Adrenal gland (tissue), 12 donors: Measurements from ENCODE around the gene DIS3L. TPM values are rescaled to one million over a fixed set of nuclear protein-coding genes. Genes with fewer than 3 reads are reported as not detected.
"Not testable (repeated sequence)": the region's sequence is repeated elsewhere in the genome, so short reads cannot be mapped to it uniquely, and the experiment has no call there.

Experiments
- DNase-seq, 7 donors: peaks; one replicate each; pipeline ENCODE4 v3.0.0-alpha.2; 2019 to 2020
- H3K27ac ChIP-seq, 5 donors: fragments of 200-600 bp; sonication (generic) in 4 of 5; 1 replicate in 3 of 5; 2 replicates in 2 of 5; pipeline versions ENCODE4 v1.5.1 to v1.8.0; 2016 to 2020; ENCODE audit warnings: mild to moderate bottlenecking in 1 of 5
- H3K27me3 ChIP-seq: fragments of 200-600 bp; 2 replicates; pipeline ENCODE4 v1.8.0; 2021
- H3K36me3 ChIP-seq, 2 donors: fragments of 200-600 bp; replicated peaks in 1 of 2; 1 replicate in 1 of 2; 2 replicates in 1 of 2; pipeline versions ENCODE4 v1.5.1 to v1.8.0; 2018 to 2022
- H3K4me1 ChIP-seq, 2 donors: fragments of 200-600 bp; replicated peaks in 1 of 2; 1 replicate in 1 of 2; 2 replicates in 1 of 2; pipeline versions ENCODE4 v1.5.1 to v1.8.0; 2018 to 2021
- H3K4me3 ChIP-seq, 4 donors: fragments of 200-600 bp; sonication (generic) in 3 of 4; one replicate each; pipeline ENCODE4 v1.5.1; 2016 to 2018
- H3K9me3 ChIP-seq, 3 donors: fragments of 200-600 bp; sonication (generic) in 1 of 3; replicated peaks in 1 of 3; 1 replicate in 2 of 3; 2 replicates in 1 of 3; pipeline versions ENCODE4 v1.5.1 to v1.8.0; 2016 to 2021
- CTCF ChIP-seq, 6 experiments: fragments of 450-650 bp in 4 of 6; fragments of 200-600 bp in 2 of 6; sonication (generic) in 1 of 6; IDR thresholded peaks; 1 replicate in 5 of 6; 2 replicates in 1 of 6; pipeline versions ENCODE4 v1.5.1 to v1.8.0; 2016 to 2021; ENCODE audit warnings: antibody characterized with exemption in 6 of 6, mild to moderate bottlenecking in 2 of 6, moderate library complexity in 1 of 6
- POLR2A ChIP-seq, 2 donors: fragments of 450-650 bp; IDR thresholded peaks; one replicate each; pipeline ENCODE4 v1.6.1; 2017; ENCODE audit warnings: antibody characterized with exemption in 2 of 2, mild to moderate bottlenecking in 2 of 2, moderate library complexity in 1 of 2
- WGBS, 4 donors: extraction: QIAGEN DNeasy Blood & Tissue Kit in 2 of 4; methylation state at CpG; one replicate each; pipeline versions ENCODE4 v1.1.5 to v1.1.7; 2013 to 2017; 5-methylcytosine and 5-hydroxymethylcytosine counted together
- intact Hi-C, 2 donors: fragments of 100-400 bp; cut with DNase I; formaldehyde crosslinking; loops; one replicate each; pipeline versions ENCODE4 v1.14.1 to v1.15.0; 2022 to 2023
- polyA plus RNA-seq, 3 donors: library from polyadenylated mRNA; stranded (reverse); fragments of 200-250 nt in 2 of 3; fragments of 350-450 nt in 1 of 3; fragmentation: Illumina TruSeq in 1 of 3; extraction: RNeasy Lipid Tissue Mini Kit (QIAGEN cat#74804) in 1 of 3; gene quantifications; one replicate each; pipeline ENCODE4 v1.2.3, GENCODE V29; 2013 to 2014
- small RNA-seq, 2 donors: library from RNA; depleted of rRNA; stranded (forward); fragments of <200 nt; gene quantifications; one replicate each; pipeline ENCODE3, GENCODE V24; 2016
- total RNA-seq, 9 donors: library from RNA; depleted of rRNA in 4 of 9; stranded (reverse); fragments of >200 nt in 4 of 9; fragments of 120-200 nt in 1 of 9; fragmentation: NEBNext Ultra II Directional in 1 of 9; extraction: Animal tissue kit (Norgen Biotek cat#: 25700) in 1 of 9; gene quantifications; one replicate each; pipeline versions ENCODE4 v1.1.0 to v1.2.4, GENCODE V29; 2013 to 2023
- donor health status: healthy with polysubstance abuse.
- donor health status: Bipolar disorder and iron deficiency.
- donor health status: DM: yes; HTN: yes; CAD: no.
- donor health status: DM: no; HTN: no; CAD: no.
- donor health status: DM: no; HTN: no; CAD: no.
- donor health status: DM: yes; HTN: yes; CAD: no.

DIS3L gene
- total and polyA plus RNA-seq, 12 donors, result 11.3 to 67.2 (median 39.9) TPM

- H3K9me3 ChIP-seq, result no peaks in the 10 kb centered on the region
- no peak for TF ChIP-seq POLR2A (IDR thresholded peaks at IDR 0.05)
- TF ChIP-seq CTCF (IDR thresholded peaks at IDR 0.05), result no peak
- H3K27me3 ChIP-seq, result no peaks in the 10 kb centered on the region
- no peak for DNase-seq
- H3K27ac ChIP-seq, result no peak overlapping the region
- no peak overlapping the region for H3K4me3 ChIP-seq
- H3K36me3 ChIP-seq, result no peaks in the 10 kb centered on the region
- 91 to 95% (median 93%) methylated on average over 7 of the region's 7 CpGs for WGBS, 4 donors
- no peaks in the 10 kb centered on the region for H3K4me1 ChIP-seq
- intact Hi-C loops, result no loop called here
These were observed 85.6 kb downstream of the DIS3L start for GRCh38 chr15:66378814-66379430.

DNA sequence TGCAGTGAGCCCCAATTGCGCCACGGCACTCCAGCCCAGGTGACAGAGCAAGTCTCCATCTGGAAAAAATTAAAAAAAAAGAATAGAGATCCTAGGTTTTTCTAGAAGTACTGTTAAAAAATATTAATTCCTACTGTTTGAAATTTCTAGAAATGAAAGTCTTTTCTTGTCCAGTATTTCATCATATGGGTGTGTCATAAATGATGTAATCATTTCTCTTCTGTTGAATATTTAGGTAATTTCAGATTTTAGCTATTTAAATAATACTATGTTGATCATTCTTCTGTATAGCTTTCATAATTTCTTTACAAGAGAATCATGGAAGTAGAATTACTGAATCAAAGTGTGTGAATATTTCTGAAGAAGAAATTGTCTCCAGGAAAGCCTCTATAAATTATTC is 88.0 kb downstream of the DIS3L start:
- H3K36me3 ChIP-seq, H3K4me1 ChIP-seq, H3K4me3 ChIP-seq, H3K27ac ChIP-seq, H3K9me3 ChIP-seq, DNase-seq, intact Hi-C loops, H3K27me3 ChIP-seq: not testable (repeated sequence)
- WGBS, 4 donors, result 94 to 98% (median 95%) methylated on average over 2 of the region's 2 CpGs

Small RNA genes within 50 kb of the gene (small RNA-seq; reads per million reads assigned to genes)
- gene RF00019, result 0 reads per million in 2 donors
- gene SCARNA14, result 6.1 to 6.5 reads per million in 2 donors

Other genes with a start within 250 kb of the DIS3L start
- under 1 TPM in 5 of 9 donors, not detected in 4; 0.07 to 0.98 (median 0.19) TPM for gene MEGF11, start 39.8 kb upstream of the DIS3L start, total RNA-seq
- under 1 TPM in 2 of 3 donors, not detected in 1; 0.04 to 0.13 TPM for gene MEGF11, start 39.8 kb upstream of the DIS3L start, polyA plus RNA-seq
- gene TIPIN, start 63.1 kb downstream of the DIS3L start, total RNA-seq, result 10 to 100 TPM in 1 of 9 donors, 1 to 10 TPM in 8; 1.3 to 13.5 (median 6.7) TPM
- gene TIPIN, start 63.1 kb downstream of the DIS3L start, polyA plus RNA-seq, result 10 to 100 TPM in 1 of 3 donors, 1 to 10 TPM in 2; 3.4 to 12.0 (median 4.9) TPM
- gene MAP2K1, start 93.3 kb downstream of the DIS3L start, total RNA-seq, result 10 to 100 TPM; 39.5 to 60.0 (median 46.1) TPM
- gene MAP2K1, start 93.3 kb downstream of the DIS3L start, polyA plus RNA-seq, result 10 to 100 TPM; 14.0 to 49.3 (median 14.3) TPM
- gene SNAPC5, start 204.2 kb downstream of the DIS3L start, total RNA-seq, result 10 to 100 TPM; 24.4 to 64.1 (median 31.1) TPM
- 10 to 100 TPM; 40.0 to 47.0 (median 42.0) TPM for gene SNAPC5, start 204.2 kb downstream of the DIS3L start, polyA plus RNA-seq
- 1,000 to 10,000 TPM; 1,447 to 3,854 (median 2,113) TPM for gene RPL4, start 211.3 kb downstream of the DIS3L start, total RNA-seq
- gene RPL4, start 211.3 kb downstream of the DIS3L start, polyA plus RNA-seq, result 1,000 to 10,000 TPM; 2,371 to 3,619 (median 2,744) TPM
- gene ZWILCH, start 211.8 kb downstream of the DIS3L start, total RNA-seq, result 10 to 100 TPM in 1 of 9 donors, 1 to 10 TPM in 8; 1.1 to 11.4 (median 3.9) TPM
- gene ZWILCH, start 211.8 kb downstream of the DIS3L start, polyA plus RNA-seq, result 1 to 10 TPM; 2.5 to 5.4 (median 2.7) TPM